Lower leg skin (tissue), 4 donors: Measurements from ENCODE around the gene TM7SF3. TPM values are rescaled to one million over a fixed set of nuclear protein-coding genes. Genes with fewer than 3 reads are reported as not detected.

ENCODE experiments used
- DNase-seq, 2 donors: peaks; one replicate each; pipeline ENCODE4 v3.0.0-alpha.2; 2019; ENCODE audit warnings: low spot score in 2 of 2
- H3K4me3 ChIP-seq: fragments of 200-600 bp; sonication (generic); 2 replicates; pipeline ENCODE4 v1.5.1; 2017; ENCODE audit warnings: mild to moderate bottlenecking, low read depth; ENCODE audit not compliant: poor library complexity, severe bottlenecking
- POLR2A ChIP-seq, 2 donors: fragments of 450-650 bp; IDR thresholded peaks; one replicate each; pipeline ENCODE4 v1.6.1; 2016 to 2017; ENCODE audit warnings: antibody characterized with exemption in 2 of 2, mild to moderate bottlenecking in 1 of 2, moderate library complexity in 1 of 2
- WGBS, 2 donors: methylation state at CpG; one replicate each; pipeline ENCODE4 v1.1.5; 2018; 5-methylcytosine and 5-hydroxymethylcytosine counted together
- intact Hi-C: fragments of 100-400 bp; cut with DNase I; formaldehyde crosslinking; loops from one replicate; pipeline ENCODE4 v1.15.0; 2023; ENCODE audit warnings: low total_unique reads
- total RNA-seq, 4 donors: library from RNA; depleted of rRNA; stranded (reverse); fragments of >200 nt; gene quantifications; one replicate each; pipeline ENCODE4 v1.1.0, GENCODE V29; 2016
- TF ChIP-seq, protein P1 (sequence below), 3 donors: fragments of 450-650 bp; IDR thresholded peaks; one replicate each; pipeline ENCODE4 v1.5.1; 2016; ENCODE audit warnings: antibody characterized with exemption in 3 of 3, mild to moderate bottlenecking in 3 of 3, moderate library complexity in 2 of 3

TM7SF3 gene
- total RNA-seq, 4 donors from 2014 or later = 36.7 to 158 (median 83.9) TPM

- H3K4me3 ChIP-seq = no peak overlapping the region
- whole genome bisulfite sequencing, 2 donors = 94 to 95% methylated on average over 3 of the region's 3 CpGs
- intact Hi-C loops = no loop called here
- no peak for DNase-seq
- TF ChIP-seq, protein P1, sequence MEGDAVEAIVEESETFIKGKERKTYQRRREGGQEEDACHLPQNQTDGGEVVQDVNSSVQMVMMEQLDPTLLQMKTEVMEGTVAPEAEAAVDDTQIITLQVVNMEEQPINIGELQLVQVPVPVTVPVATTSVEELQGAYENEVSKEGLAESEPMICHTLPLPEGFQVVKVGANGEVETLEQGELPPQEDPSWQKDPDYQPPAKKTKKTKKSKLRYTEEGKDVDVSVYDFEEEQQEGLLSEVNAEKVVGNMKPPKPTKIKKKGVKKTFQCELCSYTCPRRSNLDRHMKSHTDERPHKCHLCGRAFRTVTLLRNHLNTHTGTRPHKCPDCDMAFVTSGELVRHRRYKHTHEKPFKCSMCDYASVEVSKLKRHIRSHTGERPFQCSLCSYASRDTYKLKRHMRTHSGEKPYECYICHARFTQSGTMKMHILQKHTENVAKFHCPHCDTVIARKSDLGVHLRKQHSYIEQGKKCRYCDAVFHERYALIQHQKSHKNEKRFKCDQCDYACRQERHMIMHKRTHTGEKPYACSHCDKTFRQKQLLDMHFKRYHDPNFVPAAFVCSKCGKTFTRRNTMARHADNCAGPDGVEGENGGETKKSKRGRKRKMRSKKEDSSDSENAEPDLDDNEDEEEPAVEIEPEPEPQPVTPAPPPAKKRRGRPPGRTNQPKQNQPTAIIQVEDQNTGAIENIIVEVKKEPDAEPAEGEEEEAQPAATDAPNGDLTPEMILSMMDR (IDR thresholded peaks at IDR 0.05) = no peak
- TF ChIP-seq POLR2A (IDR thresholded peaks at IDR 0.05) = no peak
Measured at GRCh38 chr12:27032679-27033078, 18.5 kb upstream of the TM7SF3 start.

DNA sequence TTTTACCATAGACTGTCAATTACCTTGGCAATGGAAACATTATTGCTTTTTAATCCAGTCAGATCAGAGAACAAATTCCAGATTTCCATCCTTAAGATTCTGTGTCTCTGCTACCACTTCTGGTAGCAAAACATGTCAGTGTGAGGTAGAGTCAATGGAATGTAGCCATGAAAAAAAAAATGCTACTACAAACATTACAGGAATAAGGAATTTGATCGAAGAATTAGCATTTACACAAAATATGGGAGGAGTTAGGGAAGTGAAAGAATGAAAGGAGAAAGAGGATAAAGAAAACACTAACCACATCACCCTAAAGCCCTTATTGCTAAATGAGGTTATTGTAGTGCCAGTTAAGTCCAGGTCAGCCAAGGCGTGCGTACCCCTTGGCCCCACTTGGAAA lies 17.3 kb upstream of the TM7SF3 start:
- H3K4me3 ChIP-seq = no peak overlapping the region
- no peak for DNase-seq
- WGBS, 2 donors = 87 to 88% methylated on average over 3 of the region's 3 CpGs
- intact Hi-C loops = no loop called here
- no peak for TF ChIP-seq POLR2A (IDR thresholded peaks at IDR 0.05)
- TF ChIP-seq, protein P1 (IDR thresholded peaks at IDR 0.05) = no peak

DNA sequence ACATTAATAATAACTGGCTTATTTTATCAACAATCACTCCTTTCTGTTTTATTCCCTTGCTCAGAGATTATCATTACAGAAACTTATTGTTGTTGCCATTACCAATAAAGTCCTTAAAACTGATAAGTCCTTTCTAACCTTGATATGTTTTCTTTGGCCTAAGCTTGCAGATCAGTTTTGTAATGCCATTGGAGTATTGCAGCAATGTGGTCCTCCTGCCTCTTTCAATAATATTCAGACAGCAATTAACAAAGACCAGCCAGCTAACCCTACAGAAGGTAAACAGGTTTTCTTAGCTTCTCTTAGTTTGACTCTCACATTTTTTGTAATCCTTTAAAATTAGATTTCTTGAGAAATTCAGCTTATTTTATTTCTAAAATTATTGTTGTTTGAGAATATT lies 12.1 kb upstream of the TM7SF3 start:
- intact Hi-C loops = loop anchor here (5.0 kb wide), 1 partner anchor 1356 kb away; no protein-coding TSS in a partner anchor
- no peak for DNase-seq
- H3K4me3 ChIP-seq = no peak overlapping the region
- TF ChIP-seq POLR2A (IDR thresholded peaks at IDR 0.05) = no peak
- TF ChIP-seq, protein P1 (IDR thresholded peaks at IDR 0.05) = no peak

- DNase-seq = no peak
- TF ChIP-seq POLR2A (IDR thresholded peaks at IDR 0.05) = no peak
- TF ChIP-seq, protein P1 (IDR thresholded peaks at IDR 0.05) = no peak
- WGBS, 2 donors = 48 to 65% methylated on average over 1 of the region's 1 CpG
- intact Hi-C loops = loop anchor here (5.0 kb wide), 1 partner anchor 1357 kb away; no protein-coding TSS in a partner anchor
- H3K4me3 ChIP-seq = no peak overlapping the region
Measured at GRCh38 chr12:27025116-27025515, 10.9 kb upstream of the TM7SF3 start.

GRCh38 chr12:27024291-27024690 lies 10.1 kb upstream of the TM7SF3 start:
- TF ChIP-seq, protein P1 (IDR thresholded peaks at IDR 0.05) = no peak
- TF ChIP-seq POLR2A (IDR thresholded peaks at IDR 0.05) = no peak
- intact Hi-C loops = no loop called here
- WGBS, 2 donors = 41% methylated on average over 1 of the region's 1 CpG
- H3K4me3 ChIP-seq = no peak overlapping the region
- no peak for DNase-seq

DNA sequence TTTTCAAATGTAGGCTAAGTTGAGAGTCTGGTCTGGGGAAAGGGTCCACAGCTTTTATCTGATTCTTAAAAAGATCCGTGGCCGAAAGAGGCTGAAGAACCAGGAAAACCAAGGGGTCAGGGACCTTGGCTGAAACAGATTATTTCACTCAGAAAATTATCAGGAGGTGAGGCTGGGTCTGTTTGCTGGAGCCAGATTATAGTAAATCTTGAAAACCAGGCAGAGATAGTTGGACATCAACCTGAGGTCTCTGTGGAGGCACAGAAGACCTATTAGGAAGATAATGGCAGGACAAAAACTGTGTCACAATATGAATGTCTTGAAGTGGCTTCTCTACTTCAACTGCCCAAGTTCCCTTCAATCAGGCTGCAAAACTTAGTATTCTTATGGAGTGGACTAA lies 6.6 kb upstream of the TM7SF3 start:
- no peak for TF ChIP-seq POLR2A (IDR thresholded peaks at IDR 0.05)
- TF ChIP-seq, protein P1 (IDR thresholded peaks at IDR 0.05) = no peak
- 94 to 98% methylated on average over 2 of the region's 2 CpGs for WGBS, 2 donors
- intact Hi-C loops = no loop called here

More for the DNA sequence above, 6.6 kb upstream of the TM7SF3 start:
- DNase-seq = no peak
- no peak overlapping the region for H3K4me3 ChIP-seq
